GM15510 (cell line): Measurements from ENCODE around the gene ZNF692.

ENCODE experiments used
- POLR2A ChIP-seq: IDR thresholded peaks from 3 replicates; pipeline ENCODE4 v1.6.1; 2011; ENCODE audit warnings: borderline replicate concordance; ENCODE audit not compliant: insufficient read length; ENCODE audit errors: extremely low read depth

Gene ZNF692

DNA sequence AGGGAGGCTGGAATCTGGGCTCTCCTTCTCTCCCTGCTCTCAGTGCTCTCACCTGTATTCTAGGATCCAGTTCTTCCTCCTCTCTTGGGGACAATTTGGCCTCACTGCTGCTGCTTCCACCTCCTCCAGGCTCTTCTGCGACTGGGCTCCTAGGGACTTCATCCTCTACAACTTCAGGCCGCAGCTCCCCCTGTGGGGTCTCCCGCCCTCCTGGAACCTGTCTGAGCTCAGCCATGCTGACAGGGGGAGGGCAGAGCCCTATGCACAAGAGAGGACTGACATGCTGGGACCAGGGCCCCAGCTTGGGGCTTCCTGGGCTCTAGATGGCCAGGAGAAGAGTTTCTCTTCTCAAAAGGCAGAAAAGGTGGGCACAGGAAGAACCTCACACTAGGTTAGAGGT, 34.2 kb downstream of the ZNF692 start:
- no peak for TF ChIP-seq POLR2A

DNA sequence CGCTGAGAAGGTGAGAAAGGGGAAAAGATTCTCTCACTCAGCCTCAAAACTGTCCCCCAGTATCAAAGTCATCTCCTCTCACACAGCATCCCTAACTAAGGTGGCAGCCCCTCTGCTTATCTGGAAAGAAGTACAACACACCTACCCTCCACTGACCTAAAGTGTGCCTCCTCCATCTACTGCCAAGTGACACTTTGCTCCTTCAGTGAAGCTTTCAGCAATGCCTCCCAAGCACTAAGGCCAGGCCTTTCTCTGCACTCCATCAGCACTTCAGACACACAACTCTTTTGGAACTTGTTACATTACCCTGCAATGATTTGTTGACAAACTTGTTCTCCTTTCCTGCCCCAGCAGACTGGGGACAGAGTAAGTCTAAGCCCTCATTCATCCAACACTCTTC, 34.6 kb downstream of the ZNF692 start:
- no peak for TF ChIP-seq POLR2A

DNA sequence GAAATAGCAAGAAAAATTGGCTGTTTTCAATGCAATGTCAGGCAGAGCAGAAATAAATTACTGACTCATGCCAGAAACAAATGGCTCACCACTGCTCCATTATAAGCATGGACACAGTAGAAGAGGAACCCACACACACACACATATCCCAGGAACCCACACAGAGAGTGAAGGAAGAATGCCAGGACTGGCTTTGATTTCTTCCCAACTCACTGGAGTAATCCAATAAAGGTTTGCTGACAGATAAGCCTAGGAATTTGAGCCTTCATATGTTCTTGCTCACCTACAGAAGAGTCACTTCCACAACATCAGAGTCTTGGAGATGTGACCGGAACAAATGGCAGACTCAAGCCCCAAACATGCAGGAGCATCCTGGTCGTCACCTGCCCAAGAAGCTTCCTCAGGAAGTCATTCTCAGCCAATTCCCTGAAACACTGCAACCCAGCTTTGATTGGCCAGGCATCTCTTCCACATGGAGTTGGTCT, 35.3 kb downstream of the ZNF692 start:
- TF ChIP-seq POLR2A = no peak

DNA sequence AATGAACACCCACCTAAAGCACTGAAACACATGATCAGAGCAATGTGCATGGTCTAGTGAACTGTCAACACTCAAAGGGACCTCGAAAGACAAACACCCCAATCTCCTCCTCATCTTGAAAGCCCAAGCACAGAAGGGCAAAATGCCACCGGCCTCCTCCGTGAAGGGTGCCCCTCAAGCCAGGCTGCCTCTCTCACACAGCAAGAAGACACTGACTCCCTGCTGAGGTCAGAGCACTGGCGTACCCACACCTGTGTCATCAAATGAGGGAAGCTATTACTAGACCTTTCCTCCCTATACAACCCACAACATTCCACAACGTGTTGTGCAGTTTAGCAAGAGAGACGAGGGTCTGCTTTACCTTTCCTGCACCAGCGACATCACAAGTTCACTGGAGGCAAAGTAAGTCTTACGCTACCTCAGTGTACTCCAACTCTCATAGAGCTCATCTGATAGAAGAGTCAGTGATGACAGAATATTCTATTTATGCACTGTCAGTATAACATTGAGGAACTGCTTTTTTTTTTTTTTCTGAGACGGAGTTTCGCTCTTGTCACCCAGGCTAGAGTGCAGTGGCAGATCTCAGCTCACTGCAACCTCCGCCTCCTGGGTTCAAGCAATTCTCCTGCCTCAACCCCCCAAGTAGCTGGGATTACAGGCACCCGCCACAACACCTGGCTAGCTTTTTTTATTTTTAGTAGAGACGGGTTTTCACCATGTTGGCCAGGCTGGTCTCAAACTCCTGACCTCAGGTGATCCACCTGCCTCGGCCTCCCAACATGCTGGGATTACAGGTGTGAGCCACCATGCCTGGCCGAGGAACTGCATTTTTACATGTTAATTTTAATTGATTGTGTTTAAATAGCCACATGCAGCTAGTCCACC, 36.5 kb downstream of the ZNF692 start:
- TF ChIP-seq POLR2A = no peak

DNA sequence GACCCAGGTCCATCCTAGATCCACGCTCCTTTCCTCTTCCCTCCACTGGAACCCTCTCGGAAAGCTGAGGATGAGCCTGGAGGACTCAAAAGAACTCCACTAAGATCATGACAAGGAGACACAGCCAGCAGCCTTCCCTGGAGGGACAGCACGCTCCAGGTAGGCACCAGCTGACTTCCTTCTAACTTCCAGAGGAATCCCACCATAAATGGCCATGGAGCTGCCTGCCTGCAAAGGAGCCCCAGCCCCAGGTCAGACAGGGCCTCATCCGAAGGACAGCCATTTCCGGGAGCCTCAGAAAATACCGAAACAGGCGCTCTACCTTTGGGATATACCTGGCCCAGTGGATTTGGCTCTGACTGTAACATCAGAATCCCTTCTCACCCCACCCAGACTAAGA, 37.2 kb downstream of the ZNF692 start:
- no peak for TF ChIP-seq POLR2A

DNA sequence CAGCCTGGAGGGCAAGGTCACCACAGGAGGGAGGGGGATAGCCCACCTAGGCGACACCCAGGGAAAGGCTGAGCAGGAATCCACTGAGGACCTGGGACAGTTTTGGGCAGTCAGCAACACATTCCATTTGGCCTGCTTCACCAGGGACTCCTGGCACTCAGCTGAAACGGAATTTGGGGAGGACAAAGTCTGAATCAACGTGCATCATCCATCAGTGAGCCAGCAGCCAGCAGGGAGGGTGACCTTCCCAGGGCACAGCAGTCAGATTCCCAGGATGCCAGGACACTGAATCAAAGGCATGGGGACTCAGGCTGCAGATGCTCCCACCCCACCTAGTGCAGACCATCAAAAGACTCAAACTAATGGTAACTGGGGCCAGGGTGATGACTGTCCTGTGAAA, 37.8 kb downstream of the ZNF692 start:
- no peak for TF ChIP-seq POLR2A

DNA sequence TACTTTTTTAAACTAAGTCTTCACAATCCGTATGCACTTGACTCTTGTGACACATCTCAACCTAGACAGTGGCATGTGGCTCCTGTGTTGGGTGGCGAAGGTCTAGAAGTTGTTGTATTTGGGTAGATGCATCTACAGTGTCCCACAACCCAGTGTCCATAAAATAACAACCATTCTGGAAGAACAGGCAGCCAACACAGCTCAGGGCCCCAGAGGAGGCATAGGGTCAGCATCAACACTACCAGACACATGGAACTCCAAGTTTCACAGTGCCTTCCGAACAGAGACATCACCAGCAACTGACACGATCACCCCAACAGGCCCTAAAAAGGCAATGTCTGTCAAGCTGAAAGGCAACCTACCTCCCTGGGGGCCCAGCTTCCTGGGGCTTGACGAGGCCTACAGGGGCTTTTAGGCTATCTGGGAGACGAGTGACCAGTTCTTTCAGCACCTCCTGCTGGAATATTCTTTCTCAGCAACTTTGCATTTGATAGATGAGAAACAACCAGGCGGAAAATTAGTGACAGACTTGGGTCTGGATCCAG, 38.8 kb downstream of the ZNF692 start:
- no peak for TF ChIP-seq POLR2A

DNA sequence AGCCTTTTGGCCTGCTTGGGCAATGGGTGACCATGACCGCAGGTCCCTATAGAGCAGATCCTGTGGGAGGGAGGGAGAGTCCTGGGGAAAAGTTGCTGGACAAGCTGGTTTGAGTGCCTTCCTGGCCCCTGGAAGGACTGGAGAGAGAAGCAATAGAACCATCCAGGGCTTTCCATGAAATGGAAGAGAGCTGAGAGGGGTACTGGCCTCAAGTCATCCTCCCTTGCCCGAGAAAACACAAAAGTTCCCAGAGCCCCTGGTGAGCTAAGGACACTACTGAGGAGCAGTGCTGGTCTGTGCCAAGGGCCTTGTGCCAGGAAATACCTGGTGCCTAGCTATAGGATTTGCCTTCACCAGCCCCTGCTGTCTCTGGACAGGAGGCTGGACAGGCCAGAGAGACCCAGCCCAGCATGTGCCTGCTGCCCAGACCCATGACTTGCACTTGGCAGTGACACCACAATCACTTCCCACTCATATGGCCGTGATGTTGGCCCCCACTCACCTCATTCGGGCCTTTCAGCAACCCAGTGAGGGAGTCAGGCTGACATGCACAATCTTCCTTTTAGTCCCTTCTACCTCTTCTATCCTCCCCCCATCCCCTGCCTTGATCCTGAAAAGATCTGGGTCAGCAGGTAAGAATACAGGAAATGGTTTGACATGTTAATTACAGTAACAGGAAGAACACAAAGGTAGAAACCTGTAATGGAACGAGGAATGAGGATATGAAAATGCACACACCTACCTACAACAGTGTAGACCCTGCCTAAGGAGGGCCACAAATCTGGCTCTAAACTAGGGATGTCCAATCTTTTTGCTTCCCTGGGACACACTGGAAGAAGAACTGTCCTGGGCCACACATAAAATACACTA, 40.1 kb downstream of the ZNF692 start:
- TF ChIP-seq POLR2A = no peak

DNA sequence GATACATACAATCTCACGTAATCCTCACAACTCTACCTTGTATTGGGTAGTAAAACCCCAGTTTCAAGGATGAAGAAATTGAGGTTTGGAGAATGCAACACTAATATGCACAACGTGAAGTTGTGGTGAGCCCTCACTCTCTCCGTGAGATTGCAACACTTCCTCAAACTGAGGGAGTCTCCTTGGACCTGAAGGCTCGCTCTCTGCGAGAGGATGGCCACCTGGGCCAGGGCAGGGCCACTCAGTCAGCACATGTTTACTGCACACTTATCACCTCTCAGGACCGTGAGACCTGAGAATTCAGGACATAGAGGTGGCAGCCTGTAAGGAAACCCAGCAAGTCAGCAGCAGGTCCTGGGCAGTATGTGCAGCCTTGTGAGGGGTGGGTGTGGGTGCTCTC, 41.8 kb downstream of the ZNF692 start:
- TF ChIP-seq POLR2A = no peak

DNA sequence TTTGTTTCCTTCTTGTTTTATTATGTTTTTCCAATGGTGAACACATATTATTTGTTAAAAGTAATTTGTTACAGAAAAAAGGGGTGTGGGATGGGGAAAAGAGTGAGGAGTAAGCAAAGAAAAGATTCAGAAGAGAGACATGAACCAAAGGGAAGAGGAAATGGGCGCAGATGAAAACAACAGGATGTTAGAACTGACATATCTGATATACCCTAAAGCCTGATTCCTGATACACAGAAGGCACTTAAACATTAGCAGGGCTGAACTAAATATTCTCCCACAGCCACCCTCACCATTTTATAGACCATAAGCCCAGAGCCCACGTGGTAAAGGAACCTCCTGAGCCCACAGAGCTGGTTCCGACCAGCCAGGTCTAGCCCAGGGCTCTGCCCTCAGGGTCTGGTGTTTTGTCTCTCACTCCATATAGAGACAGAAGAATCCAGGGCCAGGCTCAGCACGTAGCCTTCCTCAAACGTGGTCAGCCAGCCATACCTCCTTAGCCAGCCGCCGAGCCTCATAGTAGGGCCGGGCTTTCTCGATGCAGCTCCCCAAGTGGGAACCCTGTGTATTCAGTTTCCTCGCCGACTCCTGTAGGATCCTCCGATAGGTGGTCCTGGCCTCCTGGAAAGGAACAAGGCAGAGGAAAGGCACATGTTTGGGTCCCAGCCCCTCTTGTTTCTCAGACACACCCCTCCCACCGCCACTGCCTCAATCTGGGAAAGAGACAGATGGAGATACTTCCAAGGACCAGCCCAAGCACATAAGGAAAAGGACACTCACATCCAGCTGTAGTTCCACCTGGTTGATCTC, 42.6 kb downstream of the ZNF692 start:
- TF ChIP-seq POLR2A = no peak

DNA sequence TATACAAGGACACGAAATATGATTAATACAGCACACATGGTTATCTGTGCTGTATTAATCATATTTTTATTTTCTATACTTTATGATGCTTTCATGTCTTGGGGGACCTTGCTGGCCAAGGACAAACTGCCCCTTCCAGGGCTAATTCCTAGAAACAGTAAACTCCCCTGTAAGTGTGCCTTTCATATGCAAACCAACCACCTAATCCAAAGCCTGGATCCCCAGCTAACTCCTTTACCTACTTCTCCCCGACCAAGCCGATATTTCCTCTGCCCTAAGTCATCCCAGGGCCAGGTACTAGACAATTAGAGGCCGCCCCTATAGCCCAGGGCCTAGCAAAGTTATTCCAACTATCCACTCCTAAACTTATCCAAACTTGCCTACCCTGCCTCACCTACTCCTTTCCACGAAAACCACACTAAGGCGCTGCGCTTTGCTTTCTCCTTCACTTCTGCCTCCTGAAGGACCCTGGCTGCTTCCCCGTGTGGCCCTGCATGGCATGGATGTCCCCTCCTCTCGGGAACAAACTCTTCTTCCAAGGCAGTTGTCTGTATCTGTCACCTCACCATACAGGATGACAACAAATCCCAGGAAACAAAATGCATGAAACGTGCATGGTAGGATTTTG, 43.4 kb downstream of the ZNF692 start:
- TF ChIP-seq POLR2A = no peak

DNA sequence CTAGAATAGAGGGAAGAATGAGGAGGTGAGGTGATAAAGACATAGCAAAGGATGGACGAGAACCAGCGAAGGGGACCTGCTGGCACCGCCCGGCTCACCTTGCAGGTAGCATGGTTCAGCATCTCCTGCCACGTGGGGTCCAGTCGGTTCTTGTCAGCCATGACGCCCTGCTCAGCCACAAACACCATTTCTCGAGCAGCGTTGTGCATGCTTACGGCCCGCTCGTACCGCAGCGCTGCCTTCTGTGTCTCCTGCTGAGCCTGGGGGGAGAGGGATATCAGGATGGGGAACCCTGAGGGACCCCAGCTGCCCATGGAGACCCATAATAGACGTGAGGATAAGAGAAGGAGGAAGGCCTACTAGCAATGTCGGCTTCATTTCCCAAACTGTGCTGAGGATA, 44.5 kb downstream of the ZNF692 start:
- TF ChIP-seq POLR2A = no peak

DNA sequence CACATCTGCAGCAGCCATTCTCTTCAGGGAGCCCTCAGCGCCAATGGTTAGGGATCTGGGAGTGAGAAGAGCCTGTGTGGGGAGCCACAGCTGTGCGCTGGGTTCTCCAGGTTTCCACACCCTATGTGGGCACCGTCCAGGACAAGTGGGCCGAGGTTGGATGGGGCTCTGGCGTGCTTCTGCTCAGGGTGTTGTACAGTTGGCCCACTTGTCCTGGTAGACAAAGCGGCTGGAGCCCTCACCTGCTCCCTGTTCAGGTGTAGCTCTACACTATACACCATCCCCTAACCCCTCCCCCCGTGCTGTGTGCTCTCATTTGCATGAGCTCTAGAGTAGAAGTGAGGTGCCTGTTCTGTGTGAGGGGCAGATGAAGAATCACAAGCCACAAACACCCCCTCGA, 45.3 kb downstream of the ZNF692 start:
- no peak for TF ChIP-seq POLR2A

DNA sequence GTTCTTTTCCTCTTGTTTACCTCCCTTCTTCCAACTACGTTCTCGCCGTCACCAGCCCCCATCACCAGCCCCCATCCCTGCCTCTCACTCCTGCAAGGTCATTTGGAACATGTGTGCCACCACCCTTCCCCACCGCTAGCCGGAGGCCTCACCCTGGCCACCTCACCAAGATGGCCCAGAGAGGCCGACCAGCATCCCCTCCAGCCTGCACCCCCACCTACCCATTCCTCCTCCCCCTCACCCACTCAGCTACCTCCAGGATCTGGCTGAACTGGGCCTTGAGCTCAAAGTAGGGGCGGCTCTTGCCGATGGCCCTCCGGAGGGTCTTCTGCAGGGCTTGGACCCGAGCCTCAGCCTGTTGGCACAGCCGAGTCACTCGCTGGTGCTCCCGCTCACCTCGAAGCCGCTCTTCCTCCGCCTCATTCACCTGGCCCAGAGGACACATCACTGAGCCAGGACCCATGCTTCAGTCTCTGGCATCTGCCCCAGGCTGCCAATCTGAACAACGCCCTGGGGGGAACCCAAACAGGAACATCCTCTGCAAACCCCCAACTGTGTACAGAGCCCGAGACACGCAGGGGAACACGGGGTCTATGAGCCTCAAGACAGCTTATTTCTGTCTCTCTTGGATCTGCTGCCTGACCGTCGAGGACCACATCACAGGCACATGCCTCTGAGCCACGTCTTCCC, 46.0 kb downstream of the ZNF692 start:
- no peak for TF ChIP-seq POLR2A
